NB4 (cell line): ENCODE data around the gene KLHL21.

Experiments used
- CTCF ChIP-seq: IDR thresholded peaks from one replicate; pipeline ENCODE4 v1.5.1; 2012; ENCODE audit warnings: low read depth, low read length
- MAX ChIP-seq: IDR thresholded peaks from 2 replicates; pipeline ENCODE4 v1.6.1; 2011; ENCODE audit warnings: low read depth, low read length
- POLR2A ChIP-seq: IDR thresholded peaks from 2 replicates; pipeline ENCODE4 v1.6.1; 2011; ENCODE audit warnings: mild to moderate bottlenecking; ENCODE audit not compliant: insufficient read length; ENCODE audit errors: extremely low read depth

DNA sequence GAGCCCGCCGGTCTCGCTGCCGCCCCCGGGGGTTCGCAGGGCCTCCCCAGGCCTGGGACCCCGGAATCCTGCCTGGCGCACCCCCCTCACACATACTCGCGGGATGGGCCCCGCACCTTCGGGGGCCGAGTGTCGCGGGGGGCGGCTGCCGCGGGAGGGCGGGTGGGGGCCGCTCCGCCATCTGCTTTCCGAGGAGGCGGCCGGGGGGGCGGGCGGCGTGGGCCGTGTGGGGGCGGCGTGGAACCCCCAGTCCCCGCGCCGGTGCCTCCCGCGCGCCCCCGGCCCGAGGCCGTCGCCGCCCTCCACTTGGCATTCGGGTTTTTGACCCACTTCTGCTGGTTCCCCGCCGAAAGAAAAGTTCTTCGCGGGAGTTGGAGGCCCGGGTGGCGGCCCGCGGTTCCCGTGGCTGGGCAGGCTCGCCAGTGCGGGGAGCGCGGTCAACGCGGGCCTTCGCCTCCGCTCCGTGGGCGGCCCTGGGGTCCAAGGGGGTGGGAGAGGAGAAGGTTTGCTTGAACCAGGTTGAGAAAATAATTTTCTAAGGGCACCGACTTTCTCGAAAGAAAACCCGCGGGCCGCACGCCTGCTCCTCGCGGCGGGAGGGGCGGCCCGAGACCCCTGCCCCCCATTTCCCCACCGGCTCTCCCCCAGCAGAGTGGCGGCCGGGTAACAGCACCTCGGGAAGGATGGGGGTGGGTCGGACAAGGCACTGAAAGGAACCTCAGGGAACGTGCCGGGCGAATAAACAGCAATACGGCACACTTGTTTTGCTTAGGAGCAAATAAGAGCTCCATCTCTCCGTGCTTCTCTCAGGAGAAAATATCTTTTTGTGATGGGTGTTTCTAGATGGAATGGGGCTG, 12.5 kb upstream of the KLHL21 start:
- TF ChIP-seq CTCF (no peak), MAX (no peak), POLR2A (no peak)
